Right atrium auricular region (tissue), 2 donors: ENCODE data around the gene HYCC1. TPM values are rescaled to one million over a fixed set of nuclear protein-coding genes. Genes with fewer than 3 reads are reported as not detected.
A peak's percentile ranks its signal among the peaks of the same experiment; 100 is the strongest.

Experiments used
- DNase-seq: peaks from one replicate; pipeline ENCODE4 v3.0.0-alpha.2; 2019; ENCODE audit warnings: low spot score
- H3K27ac ChIP-seq, 2 donors: fragments of 200-600 bp; sonication (generic); 1 replicate in 1 of 2; 2 replicates in 1 of 2; pipeline ENCODE4 v1.5.1; 2016 to 2019
- H3K27me3 ChIP-seq, 2 donors: fragments of 200-600 bp; sonication (generic); one replicate each; pipeline versions ENCODE4 v1.5.1 to v1.6.0; 2017 to 2019
- H3K36me3 ChIP-seq: fragments of 200-600 bp; sonication (generic); one replicate; pipeline ENCODE4 v1.5.1; 2016
- H3K4me1 ChIP-seq, 2 donors: fragments of 200-600 bp; sonication (generic); one replicate each; pipeline versions ENCODE4 v1.5.1 to v1.6.0; 2017 to 2019
- H3K4me3 ChIP-seq, 2 donors: fragments of 200-600 bp; sonication (generic); 1 replicate in 1 of 2; 2 replicates in 1 of 2; pipeline ENCODE4 v1.5.1; 2017 to 2019; ENCODE audit warnings: mild to moderate bottlenecking in 1 of 2, moderate library complexity in 1 of 2
- H3K9me3 ChIP-seq, 2 donors: fragments of 200-600 bp; sonication (generic); one replicate each; pipeline ENCODE4 v1.5.1; 2019
- total RNA-seq, 2 donors: library from RNA; depleted of rRNA; stranded (reverse); fragments of >200 nt; gene quantifications; one replicate each; pipeline ENCODE4 v1.1.0, GENCODE V29; 2016
- TF ChIP-seq, protein P1 (sequence below), 2 donors: fragments of 200-600 bp; sonication (generic); IDR thresholded peaks; one replicate each; pipeline ENCODE4 v1.5.1; 2019; ENCODE audit warnings: antibody characterized with exemption in 2 of 2

HYCC1 gene
- total RNA-seq, 2 donors from 2014 or later, result 26.1 to 40.8 TPM

GRCh38 chr7:23022851-23023250 is 8.9 kb upstream of the HYCC1 start:
- no peaks in the 10 kb centered on the region for H3K9me3 ChIP-seq
- H3K36me3 ChIP-seq, result no peaks in the 10 kb centered on the region
- no peaks in the 10 kb centered on the region for H3K4me1 ChIP-seq
- H3K27me3 ChIP-seq, result no peaks in the 10 kb centered on the region
- no peak overlapping the region for H3K4me3 ChIP-seq
- H3K27ac ChIP-seq, result no peak overlapping the region
- TF ChIP-seq, protein P1, sequence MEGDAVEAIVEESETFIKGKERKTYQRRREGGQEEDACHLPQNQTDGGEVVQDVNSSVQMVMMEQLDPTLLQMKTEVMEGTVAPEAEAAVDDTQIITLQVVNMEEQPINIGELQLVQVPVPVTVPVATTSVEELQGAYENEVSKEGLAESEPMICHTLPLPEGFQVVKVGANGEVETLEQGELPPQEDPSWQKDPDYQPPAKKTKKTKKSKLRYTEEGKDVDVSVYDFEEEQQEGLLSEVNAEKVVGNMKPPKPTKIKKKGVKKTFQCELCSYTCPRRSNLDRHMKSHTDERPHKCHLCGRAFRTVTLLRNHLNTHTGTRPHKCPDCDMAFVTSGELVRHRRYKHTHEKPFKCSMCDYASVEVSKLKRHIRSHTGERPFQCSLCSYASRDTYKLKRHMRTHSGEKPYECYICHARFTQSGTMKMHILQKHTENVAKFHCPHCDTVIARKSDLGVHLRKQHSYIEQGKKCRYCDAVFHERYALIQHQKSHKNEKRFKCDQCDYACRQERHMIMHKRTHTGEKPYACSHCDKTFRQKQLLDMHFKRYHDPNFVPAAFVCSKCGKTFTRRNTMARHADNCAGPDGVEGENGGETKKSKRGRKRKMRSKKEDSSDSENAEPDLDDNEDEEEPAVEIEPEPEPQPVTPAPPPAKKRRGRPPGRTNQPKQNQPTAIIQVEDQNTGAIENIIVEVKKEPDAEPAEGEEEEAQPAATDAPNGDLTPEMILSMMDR (IDR thresholded peaks at IDR 0.05), result no peak
- DNase-seq, result no peak

DNA sequence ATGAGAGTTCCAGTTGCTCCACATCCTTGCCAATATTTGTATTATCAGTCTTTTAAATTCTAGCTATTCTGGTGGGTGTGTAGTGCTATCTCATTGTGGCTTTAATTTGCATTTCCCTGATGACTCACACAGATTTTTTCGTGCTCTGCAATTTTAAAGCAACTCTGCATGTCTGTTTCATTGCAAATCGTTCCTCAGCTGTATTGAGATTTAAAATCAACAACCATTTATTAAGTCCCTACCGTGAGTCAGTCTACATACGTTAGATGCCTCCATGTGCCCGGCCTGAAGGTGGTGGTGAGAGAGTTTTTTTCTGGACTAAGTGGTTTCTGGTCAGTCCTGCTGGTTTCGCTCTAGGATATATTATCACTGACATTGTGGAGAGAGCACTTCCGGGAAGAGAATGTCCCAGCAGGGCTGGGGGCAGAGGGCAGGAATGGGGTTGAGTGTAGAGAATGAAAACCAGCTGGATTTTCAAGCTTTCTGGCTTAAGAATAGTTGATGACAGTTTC is 8.4 kb upstream of the HYCC1 start:
- Histone ChIP-seq H3K4me3 (no peak overlapping the region), H3K36me3 (no peaks in the 10 kb centered on the region), H3K27ac (no peak overlapping the region), H3K9me3 (no peaks in the 10 kb centered on the region), H3K27me3 (no peaks in the 10 kb centered on the region), H3K4me1 (no peaks in the 10 kb centered on the region)
- no peak for DNase-seq
- TF ChIP-seq, protein P1 (IDR thresholded peaks at IDR 0.05), result no peak

DNA sequence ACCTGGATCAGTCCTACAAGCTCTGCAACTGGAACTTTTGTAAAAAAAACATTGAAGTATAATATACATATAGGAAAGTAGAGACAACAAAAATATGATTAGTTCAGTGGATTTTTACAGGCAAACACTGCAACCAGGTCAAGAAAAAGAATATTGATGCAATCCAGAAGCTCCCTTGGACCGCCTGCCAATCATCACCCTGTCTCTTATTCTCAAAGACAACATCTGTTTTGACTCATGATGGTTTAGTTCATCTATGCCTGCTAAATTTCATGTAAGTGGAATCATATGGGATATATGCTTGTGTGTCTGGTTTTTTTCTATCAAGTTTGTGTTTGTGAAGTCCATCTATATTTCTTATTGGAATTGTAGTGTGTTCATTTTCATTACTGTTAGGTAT is 7.7 kb upstream of the HYCC1 start:
- Histone ChIP-seq H3K4me3 (no peak overlapping the region), H3K4me1 (no peaks in the 10 kb centered on the region), H3K9me3 (no peaks in the 10 kb centered on the region), H3K36me3 (no peaks in the 10 kb centered on the region), H3K27me3 (no peaks in the 10 kb centered on the region), H3K27ac (peak overlapping the region; percentile 26 to 67)
- TF ChIP-seq, protein P1 (IDR thresholded peaks at IDR 0.05), result no peak
- no peak for DNase-seq

DNA sequence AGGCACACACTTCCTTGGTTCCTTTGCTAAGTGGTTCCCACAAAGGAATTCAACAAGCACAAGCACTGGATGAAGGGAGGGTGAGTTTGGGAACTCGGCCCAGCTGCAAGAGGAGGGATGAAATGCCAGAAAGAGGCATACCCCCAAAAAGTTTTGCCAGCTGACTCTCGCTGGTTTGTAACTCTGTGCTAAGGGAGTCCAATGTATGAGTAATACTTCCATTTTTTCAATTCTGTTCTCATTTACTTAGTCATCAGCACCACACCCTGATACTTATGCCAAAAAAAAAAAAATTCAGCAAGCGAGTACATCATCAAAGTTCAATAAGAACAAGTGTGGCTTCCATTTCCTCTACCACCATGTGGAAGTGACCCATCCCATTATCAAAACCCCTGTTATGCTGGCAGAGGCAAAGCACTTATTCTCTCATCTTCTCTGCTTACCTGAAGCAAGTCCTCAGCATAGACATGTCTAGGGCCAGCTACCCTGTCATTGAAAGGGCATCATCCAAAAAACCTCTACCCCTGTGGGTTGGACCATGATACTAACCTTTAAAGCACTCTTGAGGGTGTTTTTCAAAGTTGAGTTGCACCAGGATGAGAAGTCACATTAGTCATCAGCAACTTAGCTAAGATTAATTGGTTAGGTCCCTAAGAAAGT is 6.9 kb upstream of the HYCC1 start:
- H3K27ac ChIP-seq, result peak overlapping the region; percentile 26 to 67
- TF ChIP-seq, protein P1 (IDR thresholded peaks at IDR 0.05), result no peak
- DNase-seq, result peak; percentile 70
- H3K9me3 ChIP-seq, result no peaks in the 10 kb centered on the region
- H3K36me3 ChIP-seq, result no peaks in the 10 kb centered on the region
- H3K4me3 ChIP-seq, result no peak overlapping the region
- H3K27me3 ChIP-seq, result no peaks in the 10 kb centered on the region
- H3K4me1 ChIP-seq, result no peaks in the 10 kb centered on the region

GRCh38 chr7:23018750-23019149 is 4.8 kb upstream of the HYCC1 start:
- Histone ChIP-seq H3K4me3 (no peak overlapping the region), H3K27ac (no peak overlapping the region), H3K36me3 (no peaks in the 10 kb centered on the region), H3K27me3 (no peaks in the 10 kb centered on the region), H3K4me1 (peaks cover 0 to 6% of the 10 kb centered on the region in 2 donors), H3K9me3 (no peaks in the 10 kb centered on the region)
- no peak for DNase-seq
- TF ChIP-seq, protein P1 (IDR thresholded peaks at IDR 0.05), result no peak

GRCh38 chr7:23017309-23017708 is 3.4 kb upstream of the HYCC1 start:
- no peaks in the 10 kb centered on the region for H3K36me3 ChIP-seq
- no peaks in the 10 kb centered on the region for H3K9me3 ChIP-seq
- no peak overlapping the region for H3K4me3 ChIP-seq
- TF ChIP-seq, protein P1 (IDR thresholded peaks at IDR 0.05), result no peak
- peaks cover 0 to 14% of the 10 kb centered on the region in 2 donors for H3K4me1 ChIP-seq
- no peaks in the 10 kb centered on the region for H3K27me3 ChIP-seq
- no peak for DNase-seq
- no peak overlapping the region for H3K27ac ChIP-seq
